RKO (cell line): ENCODE measurements around the gene EVPL.
"Not testable (repeated sequence)": the region's sequence is repeated elsewhere in the genome, so short reads cannot be mapped to it uniquely, and the experiment has no call there.

Experiments used
- DNase-seq: peaks from one replicate; pipeline ENCODE4 v3.0.0-alpha.2; 2016; ENCODE audit warnings: low spot score

EVPL gene

GRCh38 chr17:76048025-76048605, 21.0 kb upstream of the EVPL start:
- DNase-seq = no peak

- DNase-seq = no peak
Measured at GRCh38 chr17:76046064-76046463, 19.0 kb upstream of the EVPL start.

- not testable (repeated sequence) for DNase-seq
Measured at GRCh38 chr17:76044475-76045007, 17.4 kb upstream of the EVPL start.

- not testable (repeated sequence) for DNase-seq
Measured at GRCh38 chr17:76042868-76043267, 15.8 kb upstream of the EVPL start.

GRCh38 chr17:76040376-76040775, 13.3 kb upstream of the EVPL start:
- no peak for DNase-seq

GRCh38 chr17:76039121-76039520, 12.0 kb upstream of the EVPL start:
- no peak for DNase-seq

- DNase-seq = no peak
Measured at GRCh38 chr17:76038050-76038449, 10.9 kb upstream of the EVPL start.

- DNase-seq = no peak
Measured at GRCh38 chr17:76036497-76037261, 9.6 kb upstream of the EVPL start.

GRCh38 chr17:76034428-76035350, 7.6 kb upstream of the EVPL start:
- DNase-seq = no peak

- no peak for DNase-seq
Measured at GRCh38 chr17:76033139-76033538, 6.0 kb upstream of the EVPL start.

- DNase-seq = no peak
Measured at GRCh38 chr17:76032780-76033108, 5.6 kb upstream of the EVPL start.

GRCh38 chr17:76032073-76032779, 5.1 kb upstream of the EVPL start:
- no peak for DNase-seq

GRCh38 chr17:76026714-76027158, 370 bp downstream of the EVPL start:
- DNase-seq = peak; percentile 30

GRCh38 chr17:76025294-76025693, 1.8 kb downstream of the EVPL start:
- no peak for DNase-seq

- no peak for DNase-seq
Measured at GRCh38 chr17:76024353-76024752, 2.8 kb downstream of the EVPL start.

- no peak for DNase-seq
Measured at GRCh38 chr17:76023900-76024237, 3.2 kb downstream of the EVPL start.

- no peak for DNase-seq
Measured at GRCh38 chr17:76022973-76023899, 3.9 kb downstream of the EVPL start.

- no peak for DNase-seq
Measured at GRCh38 chr17:76022285-76022684, 4.8 kb downstream of the EVPL start.

- DNase-seq = no peak
Measured at GRCh38 chr17:76019833-76020467, 7.2 kb downstream of the EVPL start.

- DNase-seq = no peak
Measured at GRCh38 chr17:76018801-76019200, 8.3 kb downstream of the EVPL start.

- DNase-seq = no peak
Measured at GRCh38 chr17:76018340-76018680, 8.8 kb downstream of the EVPL start.
